HepG2 (cell line): ENCODE results near the gene POU6F2. TPM values are rescaled to one million over a fixed set of nuclear protein-coding genes. Genes with fewer than 3 reads are reported as not detected.

ENCODE experiments used
- ATAC-seq: fragments of 200-7000 bp; cut with Tn5 transposase; 3 replicates; pipeline ENCODE4 v1.9.1; 2020; ENCODE audit warnings: mild to moderate bottlenecking, moderate library complexity
- BruUV-seq: library from RNA; stranded (reverse); fragments of 400-500 nt; replicated peaks from 2 replicates; lab custom pipeline; 2021; lab: Mats Ljungman, UMichigan
- CTCF ChIA-PET: fragments of 300-600 bp; formaldehyde crosslinking; extraction: SDS; loops from one replicate; lab custom pipeline; 2021; ENCODE audit warnings: low total read pairs, inconsistent platforms, low intra/inter-chr PET ratio; lab: Yijun Ruan, JAX
- POLR2A ChIA-PET: fragments of 350-600 bp; sonication (Branson Sonifier 250); formaldehyde crosslinking; loops from one replicate; lab custom pipeline; 2020; ENCODE audit warnings: antibody characterized with exemption, inconsistent platforms; lab: Yijun Ruan, JAX
- DNase-seq: peaks from one replicate; pipeline ENCODE4 v3.0.0-alpha.2; 2015; ENCODE audit warnings: low spot score
- FAIRE-seq: peaks from 3 replicates; lab custom pipeline; 2011; peaks lifted over from hg19 to GRCh38; lab: Jason Lieb, UNC
- H2AFZ ChIP-seq: one replicate; pipeline ENCODE4 v1.6.1; 2011; ENCODE audit warnings: low read length, inconsistent platforms
- H3K27ac ChIP-seq: fragments of 300-600 bp; 3 replicates; pipeline ENCODE4 v1.8.0; 2011; ENCODE audit warnings: mixed run types, mild to moderate bottlenecking, mixed read lengths, low read length, inconsistent platforms; ENCODE audit not compliant: insufficient read depth; ENCODE audit errors: extremely low read length
- H3K27me3 ChIP-seq, 2 experiments: fragments of 200-600 bp in 1 of 2; 2 replicates in 1 of 2; 3 replicates in 1 of 2; pipeline versions ENCODE4 v1.6.0 to v1.8.0; 2011; ENCODE audit warnings: low read length in 2 of 2, mild to moderate bottlenecking in 2 of 2, moderate library complexity in 2 of 2, inconsistent platforms in 1 of 2; ENCODE audit not compliant: insufficient read depth in 2 of 2, control insufficient read depth in 1 of 2
- H3K36me3 ChIP-seq, 2 experiments: fragments of 200-600 bp in 1 of 2; replicated peaks in 1 of 2; 2 replicates in 1 of 2; 3 replicates in 1 of 2; pipeline versions ENCODE4 v1.5.1 to v1.8.0; 2011; ENCODE audit warnings: low read length in 2 of 2, inconsistent platforms in 1 of 2; ENCODE audit not compliant: insufficient read depth in 2 of 2, control insufficient read depth in 1 of 2
- H3K4me1 ChIP-seq: 2 replicates; pipeline ENCODE4 v1.5.1; 2012; ENCODE audit warnings: low read length, inconsistent platforms; ENCODE audit not compliant: insufficient read depth
- H3K4me2 ChIP-seq: 2 replicates; pipeline ENCODE4 v1.6.0; 2011; ENCODE audit warnings: low read depth, low read length, inconsistent platforms
- H3K4me3 ChIP-seq, 3 experiments: fragments of 200-600 bp in 1 of 3; sonication (generic), shearing (Covaris generic) in 1 of 3; replicated peaks in 1 of 3; 2 replicates each; pipeline ENCODE4 v1.5.1; 2011 to 2016; ENCODE audit warnings: low read length in 3 of 3, inconsistent platforms in 2 of 3, low read depth in 2 of 3, mild to moderate bottlenecking in 2 of 3, control low read depth in 1 of 3, mixed read lengths in 1 of 3; ENCODE audit not compliant: insufficient read depth in 1 of 3
- H3K79me2 ChIP-seq: one replicate; pipeline ENCODE4 v1.6.1; 2011; ENCODE audit warnings: low read length, inconsistent platforms; ENCODE audit not compliant: insufficient read depth
- H3K9ac ChIP-seq: 2 replicates; pipeline ENCODE4 v1.6.0; 2011; ENCODE audit warnings: mild to moderate bottlenecking, low read depth, low read length, inconsistent platforms; ENCODE audit not compliant: insufficient read depth
- H3K9me3 ChIP-seq: 2 replicates; pipeline ENCODE4 v1.5.1; 2012; ENCODE audit warnings: mild to moderate bottlenecking, low read length
- H4K20me1 ChIP-seq: 2 replicates; pipeline ENCODE4 v1.6.0; 2011; ENCODE audit warnings: inconsistent platforms, mild to moderate bottlenecking, low read length, moderate library complexity; ENCODE audit not compliant: insufficient read depth
- GATAD2A ChIP-seq: IDR thresholded peaks from 2 replicates; pipeline ENCODE4 v1.6.1; 2016
- KDM5B ChIP-seq: sonication (generic); formaldehyde crosslinking; IDR thresholded peaks from 2 replicates; pipeline ENCODE4 v1.4.0; 2020; ENCODE audit warnings: missing genetic modification reagents, mild to moderate bottlenecking, borderline replicate concordance
- KLF13 ChIP-seq: sonication (generic); formaldehyde crosslinking; IDR thresholded peaks from 2 replicates; pipeline ENCODE4 v1.4.0; 2020; ENCODE audit warnings: mild to moderate bottlenecking, missing genetic modification reagents
- NAIF1 ChIP-seq: sonication (generic); formaldehyde crosslinking; IDR thresholded peaks from 2 replicates; pipeline ENCODE4 v1.5.0; 2020; ENCODE audit warnings: mild to moderate bottlenecking, missing genetic modification reagents, borderline replicate concordance
- NCOA5 ChIP-seq: sonication (generic); formaldehyde crosslinking; IDR thresholded peaks from 2 replicates; pipeline ENCODE4 v1.4.0; 2020; ENCODE audit warnings: missing genetic modification reagents
- ZFP36L2 ChIP-seq: sonication (generic); formaldehyde crosslinking; IDR thresholded peaks from 2 replicates; pipeline ENCODE4 v1.4.0; 2020; ENCODE audit warnings: missing genetic modification reagents
- ZFP37 ChIP-seq: sonication (generic); formaldehyde crosslinking; IDR thresholded peaks from 2 replicates; pipeline ENCODE4 v1.4.0; 2020; ENCODE audit warnings: missing genetic modification reagents, borderline replicate concordance
- ZNF382 ChIP-seq: sonication (generic); formaldehyde crosslinking; IDR thresholded peaks from 2 replicates; pipeline ENCODE4 v1.5.0; 2020; ENCODE audit warnings: missing genetic modification reagents, mild to moderate bottlenecking, borderline replicate concordance
- WGBS: methylation state at CpG from one replicate; pipeline ENCODE4 v1.1.6; 2017; ENCODE audit warnings: low lambda C conversion rate; 5-methylcytosine and 5-hydroxymethylcytosine counted together
- in situ Hi-C: cut with HindIII; loops from 2 replicates; pipeline ENCODE4 v1.10.0; 2017; ENCODE audit warnings: low pct_unique_long_range_greater_than_20kb; ENCODE audit not compliant: extremely low pct_ligation_motif_present
- intact Hi-C: fragments of 100-400 bp; cut with micrococcal nuclease; formaldehyde crosslinking; loops from one replicate; pipeline ENCODE4 v1.10.0; 2022; ENCODE audit not compliant: unreplicated experiment
- polyA plus RNA-seq, 8 experiments: library from polyadenylated mRNA; depleted of rRNA in 3 of 8; stranded (reverse) in 7 of 8; unstranded in 1 of 8; fragments of >200 nt; fragmentation: Illumina TruSeq in 4 of 8; extraction: Trizol in 4 of 8; gene quantifications; 2 replicates each; pipeline versions ENCODE4 v1.2.1 to v1.2.3, GENCODE V29; 2011 to 2016; ENCODE audit warnings: low read depth in 4 of 8, missing spikeins in 1 of 8, mixed read lengths in 1 of 8; ENCODE audit not compliant: insufficient read depth in 1 of 8
- total RNA-seq, 5 experiments: library from RNA; depleted of rRNA; stranded (reverse); fragments of >200 nt; fragmentation: Illumina TruSeq; extraction: Trizol; gene quantifications; 2 replicates each; pipeline ENCODE4 v1.2.3, GENCODE V29; 2016; ENCODE audit warnings: low read depth in 1 of 5
- TF ChIP-seq, protein P1 (sequence below): sonication (generic); formaldehyde crosslinking; IDR thresholded peaks from 2 replicates; pipeline ENCODE4 v1.4.0; 2020; ENCODE audit warnings: missing genetic modification reagents, borderline replicate concordance
- TF ChIP-seq, protein P2 (sequence below): sonication (generic); formaldehyde crosslinking; IDR thresholded peaks from 2 replicates; pipeline ENCODE4 v1.4.0; 2020; ENCODE audit warnings: mild to moderate bottlenecking, low read depth, missing genetic modification reagents
- TF ChIP-seq, protein P3 (sequence below): sonication (generic); formaldehyde crosslinking; IDR thresholded peaks from 2 replicates; pipeline ENCODE4 v1.9.0; 2021; ENCODE audit warnings: missing genetic modification reagents, borderline replicate concordance
- TF ChIP-seq, protein P4 (sequence below): IDR thresholded peaks from 2 replicates; pipeline ENCODE4 v1.4.0; 2020; ENCODE audit warnings: mild to moderate bottlenecking, missing genetic modification reagents

POU6F2 gene
- total and polyA plus RNA-seq, 2 of the 13 experiments (the other 11 are each of a cell fraction or from before 2014, with no cell fraction given): not detected

DNA sequence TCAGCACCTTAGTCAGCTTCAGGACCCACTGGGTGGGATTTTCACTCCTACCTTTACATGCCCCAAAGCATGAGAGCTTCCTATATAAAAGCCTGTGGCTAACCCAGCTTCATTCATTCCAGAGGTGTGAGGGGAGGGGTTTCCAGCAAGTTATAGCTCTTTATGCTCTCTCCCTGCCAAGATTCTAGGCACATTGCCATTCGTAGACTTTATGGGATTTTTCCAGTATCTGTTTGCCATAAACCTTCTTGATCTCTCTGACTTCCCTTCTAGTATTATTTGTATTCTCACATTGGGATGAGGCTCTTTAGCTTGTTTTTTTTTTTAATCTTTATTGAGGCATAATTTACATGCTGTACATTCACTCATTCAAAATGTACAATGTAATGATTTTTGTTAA lies 67.5 kb downstream of the POU6F2 start (continued):
- TF ChIP-seq, protein P1, sequence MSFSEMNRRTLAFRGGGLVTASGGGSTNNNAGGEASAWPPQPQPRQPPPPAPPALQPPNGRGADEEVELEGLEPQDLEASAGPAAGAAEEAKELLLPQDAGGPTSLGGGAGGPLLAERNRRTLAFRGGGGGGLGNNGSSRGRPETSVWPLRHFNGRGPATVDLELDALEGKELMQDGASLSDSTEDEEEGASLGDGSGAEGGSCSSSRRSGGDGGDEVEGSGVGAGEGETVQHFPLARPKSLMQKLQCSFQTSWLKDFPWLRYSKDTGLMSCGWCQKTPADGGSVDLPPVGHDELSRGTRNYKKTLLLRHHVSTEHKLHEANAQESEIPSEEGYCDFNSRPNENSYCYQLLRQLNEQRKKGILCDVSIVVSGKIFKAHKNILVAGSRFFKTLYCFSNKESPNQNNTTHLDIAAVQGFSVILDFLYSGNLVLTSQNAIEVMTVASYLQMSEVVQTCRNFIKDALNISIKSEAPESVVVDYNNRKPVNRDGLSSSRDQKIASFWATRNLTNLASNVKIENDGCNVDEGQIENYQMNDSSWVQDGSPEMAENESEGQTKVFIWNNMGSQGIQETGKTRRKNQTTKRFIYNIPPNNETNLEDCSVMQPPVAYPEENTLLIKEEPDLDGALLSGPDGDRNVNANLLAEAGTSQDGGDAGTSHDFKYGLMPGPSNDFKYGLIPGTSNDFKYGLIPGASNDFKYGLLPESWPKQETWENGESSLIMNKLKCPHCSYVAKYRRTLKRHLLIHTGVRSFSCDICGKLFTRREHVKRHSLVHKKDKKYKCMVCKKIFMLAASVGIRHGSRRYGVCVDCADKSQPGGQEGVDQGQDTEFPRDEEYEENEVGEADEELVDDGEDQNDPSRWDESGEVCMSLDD (CRISPR knock-in tag): no peak
- TF ChIP-seq ZFP36L2 (CRISPR knock-in tag): no peak

DNA sequence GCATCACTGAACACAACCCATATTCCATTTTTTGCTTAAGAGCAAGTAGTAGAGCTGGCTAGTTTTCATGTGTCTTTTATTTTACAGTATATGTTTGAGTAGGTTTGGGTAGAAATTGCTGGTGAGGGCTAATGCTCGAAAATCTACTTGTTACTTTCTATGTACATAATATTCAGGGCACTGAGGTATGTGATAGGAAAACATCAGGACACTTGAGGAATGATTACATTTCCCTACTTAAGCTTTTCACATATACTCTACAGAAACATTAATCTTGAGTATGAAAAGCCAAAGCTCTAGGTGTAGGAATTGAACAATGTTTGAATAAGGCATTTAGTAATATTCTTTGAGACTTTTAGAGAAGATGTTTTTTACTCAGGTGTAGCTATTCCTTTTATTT lies 73.6 kb downstream of the POU6F2 start:
- H3K27me3 ChIP-seq: no peaks in the 10 kb centered on the region
- in situ Hi-C loops (no loop called here), intact Hi-C loops (no loop called here)
- no peak overlapping the region for H3K9ac ChIP-seq
- H4K20me1 ChIP-seq: no peaks in the 10 kb centered on the region
- no peak overlapping the region for H3K4me3 ChIP-seq
- FAIRE-seq (no peak), ATAC-seq (no peak), DNase-seq (no peak)
- H3K79me2 ChIP-seq: no peaks in the 10 kb centered on the region
- H3K9me3 ChIP-seq: no peaks in the 10 kb centered on the region
- no peaks in the 10 kb centered on the region for H3K36me3 ChIP-seq
- 0% methylated on average over 1 of the region's 1 CpG for WGBS
- H2AFZ ChIP-seq: no peak overlapping the region
- H3K4me1 ChIP-seq: no peaks in the 10 kb centered on the region
- CTCF ChIA-PET: no interaction called here
- BruUV-seq: no TSS peak
- H3K27ac ChIP-seq: no peak overlapping the region
- POLR2A ChIA-PET: no interaction called here
- no peak overlapping the region for H3K4me2 ChIP-seq
- TF ChIP-seq NCOA5: no peak
- no peak for TF ChIP-seq GATAD2A (CRISPR knock-in tag)
- no peak for TF ChIP-seq NAIF1 (CRISPR knock-in tag)
- TF ChIP-seq, protein P2, sequence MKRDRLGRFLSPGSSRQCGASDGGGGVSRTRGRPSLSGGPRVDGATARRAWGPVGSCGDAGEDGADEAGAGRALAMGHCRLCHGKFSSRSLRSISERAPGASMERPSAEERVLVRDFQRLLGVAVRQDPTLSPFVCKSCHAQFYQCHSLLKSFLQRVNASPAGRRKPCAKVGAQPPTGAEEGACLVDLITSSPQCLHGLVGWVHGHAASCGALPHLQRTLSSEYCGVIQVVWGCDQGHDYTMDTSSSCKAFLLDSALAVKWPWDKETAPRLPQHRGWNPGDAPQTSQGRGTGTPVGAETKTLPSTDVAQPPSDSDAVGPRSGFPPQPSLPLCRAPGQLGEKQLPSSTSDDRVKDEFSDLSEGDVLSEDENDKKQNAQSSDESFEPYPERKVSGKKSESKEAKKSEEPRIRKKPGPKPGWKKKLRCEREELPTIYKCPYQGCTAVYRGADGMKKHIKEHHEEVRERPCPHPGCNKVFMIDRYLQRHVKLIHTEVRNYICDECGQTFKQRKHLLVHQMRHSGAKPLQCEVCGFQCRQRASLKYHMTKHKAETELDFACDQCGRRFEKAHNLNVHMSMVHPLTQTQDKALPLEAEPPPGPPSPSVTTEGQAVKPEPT: no peak
- TF ChIP-seq, protein P3, sequence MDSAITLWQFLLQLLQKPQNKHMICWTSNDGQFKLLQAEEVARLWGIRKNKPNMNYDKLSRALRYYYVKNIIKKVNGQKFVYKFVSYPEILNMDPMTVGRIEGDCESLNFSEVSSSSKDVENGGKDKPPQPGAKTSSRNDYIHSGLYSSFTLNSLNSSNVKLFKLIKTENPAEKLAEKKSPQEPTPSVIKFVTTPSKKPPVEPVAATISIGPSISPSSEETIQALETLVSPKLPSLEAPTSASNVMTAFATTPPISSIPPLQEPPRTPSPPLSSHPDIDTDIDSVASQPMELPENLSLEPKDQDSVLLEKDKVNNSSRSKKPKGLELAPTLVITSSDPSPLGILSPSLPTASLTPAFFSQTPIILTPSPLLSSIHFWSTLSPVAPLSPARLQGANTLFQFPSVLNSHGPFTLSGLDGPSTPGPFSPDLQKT: no peak
- TF ChIP-seq KLF13 (CRISPR knock-in tag): no peak
- no peak for TF ChIP-seq KDM5B (CRISPR knock-in tag)
- TF ChIP-seq, protein P4, sequence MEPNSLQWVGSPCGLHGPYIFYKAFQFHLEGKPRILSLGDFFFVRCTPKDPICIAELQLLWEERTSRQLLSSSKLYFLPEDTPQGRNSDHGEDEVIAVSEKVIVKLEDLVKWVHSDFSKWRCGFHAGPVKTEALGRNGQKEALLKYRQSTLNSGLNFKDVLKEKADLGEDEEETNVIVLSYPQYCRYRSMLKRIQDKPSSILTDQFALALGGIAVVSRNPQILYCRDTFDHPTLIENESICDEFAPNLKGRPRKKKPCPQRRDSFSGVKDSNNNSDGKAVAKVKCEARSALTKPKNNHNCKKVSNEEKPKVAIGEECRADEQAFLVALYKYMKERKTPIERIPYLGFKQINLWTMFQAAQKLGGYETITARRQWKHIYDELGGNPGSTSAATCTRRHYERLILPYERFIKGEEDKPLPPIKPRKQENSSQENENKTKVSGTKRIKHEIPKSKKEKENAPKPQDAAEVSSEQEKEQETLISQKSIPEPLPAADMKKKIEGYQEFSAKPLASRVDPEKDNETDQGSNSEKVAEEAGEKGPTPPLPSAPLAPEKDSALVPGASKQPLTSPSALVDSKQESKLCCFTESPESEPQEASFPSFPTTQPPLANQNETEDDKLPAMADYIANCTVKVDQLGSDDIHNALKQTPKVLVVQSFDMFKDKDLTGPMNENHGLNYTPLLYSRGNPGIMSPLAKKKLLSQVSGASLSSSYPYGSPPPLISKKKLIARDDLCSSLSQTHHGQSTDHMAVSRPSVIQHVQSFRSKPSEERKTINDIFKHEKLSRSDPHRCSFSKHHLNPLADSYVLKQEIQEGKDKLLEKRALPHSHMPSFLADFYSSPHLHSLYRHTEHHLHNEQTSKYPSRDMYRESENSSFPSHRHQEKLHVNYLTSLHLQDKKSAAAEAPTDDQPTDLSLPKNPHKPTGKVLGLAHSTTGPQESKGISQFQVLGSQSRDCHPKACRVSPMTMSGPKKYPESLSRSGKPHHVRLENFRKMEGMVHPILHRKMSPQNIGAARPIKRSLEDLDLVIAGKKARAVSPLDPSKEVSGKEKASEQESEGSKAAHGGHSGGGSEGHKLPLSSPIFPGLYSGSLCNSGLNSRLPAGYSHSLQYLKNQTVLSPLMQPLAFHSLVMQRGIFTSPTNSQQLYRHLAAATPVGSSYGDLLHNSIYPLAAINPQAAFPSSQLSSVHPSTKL (CRISPR knock-in tag): no peak
- no peak for TF ChIP-seq ZNF382 (CRISPR knock-in tag)
- no peak for TF ChIP-seq ZFP37
